Subcutaneous adipose tissue (tissue), 4 donors: Measurements from ENCODE around the gene KCNA10. TPM values are rescaled to one million over a fixed set of nuclear protein-coding genes. Genes with fewer than 3 reads are reported as not detected.

Source experiments
- CTCF ChIP-seq: fragments of 450-650 bp; IDR thresholded peaks from one replicate; pipeline ENCODE4 v1.5.1; 2016; ENCODE audit warnings: low read depth, mild to moderate bottlenecking, control low read depth, antibody characterized with exemption, moderate library complexity
- total RNA-seq, 4 donors: library from RNA; depleted of rRNA; stranded (reverse); fragments of >200 nt; gene quantifications; one replicate each; pipeline ENCODE4 v1.1.0, GENCODE V29; 2016

Gene KCNA10
- total RNA-seq, 4 donors from 2014 or later = not detected

GRCh38 chr1:110545492-110545891 lies 26.5 kb upstream of the KCNA10 start:
- TF ChIP-seq CTCF = no peak

- TF ChIP-seq CTCF = no peak
These were observed 25.8 kb upstream of the KCNA10 start for GRCh38 chr1:110544753-110545152.

- TF ChIP-seq CTCF = no peak
These were observed 23.8 kb upstream of the KCNA10 start for GRCh38 chr1:110542725-110543124.

- TF ChIP-seq CTCF = no peak
These were observed 23.0 kb upstream of the KCNA10 start for GRCh38 chr1:110541906-110542395.

- no peak for TF ChIP-seq CTCF
These were observed 22.1 kb upstream of the KCNA10 start for GRCh38 chr1:110540891-110541685.

- TF ChIP-seq CTCF = no peak
These were observed 19.9 kb upstream of the KCNA10 start for GRCh38 chr1:110538921-110539320.

GRCh38 chr1:110538075-110538474 lies 19.1 kb upstream of the KCNA10 start:
- no peak for TF ChIP-seq CTCF
